Right atrium auricular region (tissue), 2 donors: ENCODE measurements around the gene GNPTAB. TPM values are rescaled to one million over a fixed set of nuclear protein-coding genes. Genes with fewer than 3 reads are reported as not detected.

Experiments used
- DNase-seq: peaks from one replicate; pipeline ENCODE4 v3.0.0-alpha.2; 2019; ENCODE audit warnings: low spot score
- H3K27ac ChIP-seq, 2 donors: fragments of 200-600 bp; sonication (generic); 1 replicate in 1 of 2; 2 replicates in 1 of 2; pipeline ENCODE4 v1.5.1; 2016 to 2019
- H3K27me3 ChIP-seq, 2 donors: fragments of 200-600 bp; sonication (generic); one replicate each; pipeline versions ENCODE4 v1.5.1 to v1.6.0; 2017 to 2019
- H3K36me3 ChIP-seq: fragments of 200-600 bp; sonication (generic); one replicate; pipeline ENCODE4 v1.5.1; 2016
- H3K4me1 ChIP-seq, 2 donors: fragments of 200-600 bp; sonication (generic); one replicate each; pipeline versions ENCODE4 v1.5.1 to v1.6.0; 2017 to 2019
- H3K4me3 ChIP-seq, 2 donors: fragments of 200-600 bp; sonication (generic); 1 replicate in 1 of 2; 2 replicates in 1 of 2; pipeline ENCODE4 v1.5.1; 2017 to 2019; ENCODE audit warnings: mild to moderate bottlenecking in 1 of 2, moderate library complexity in 1 of 2
- H3K9me3 ChIP-seq, 2 donors: fragments of 200-600 bp; sonication (generic); one replicate each; pipeline ENCODE4 v1.5.1; 2019
- CTCF ChIP-seq, 2 donors: fragments of 200-600 bp; sonication (generic); IDR thresholded peaks; one replicate each; pipeline ENCODE4 v1.5.1; 2019; ENCODE audit warnings: antibody characterized with exemption in 2 of 2
- total RNA-seq, 2 donors: library from RNA; depleted of rRNA; stranded (reverse); fragments of >200 nt; gene quantifications; one replicate each; pipeline ENCODE4 v1.1.0, GENCODE V29; 2016

GNPTAB gene
- total RNA-seq, 2 donors from 2014 or later = 25.3 to 32.6 TPM

- Histone ChIP-seq H3K27me3 (no peaks in the 10 kb centered on the region), H3K9me3 (no peaks in the 10 kb centered on the region), H3K27ac (no peak overlapping the region), H3K4me1 (peaks cover 0 to 8% of the 10 kb centered on the region in 2 donors), H3K36me3 (no peaks in the 10 kb centered on the region), H3K4me3 (no peak overlapping the region)
- TF ChIP-seq CTCF (IDR thresholded peaks at IDR 0.05) = no peak
- no peak for DNase-seq
Measured at GRCh38 chr12:101783150-101783549, 47.6 kb downstream of the GNPTAB start.

GRCh38 chr12:101782273-101782731 lies 48.5 kb downstream of the GNPTAB start:
- no peak for DNase-seq
- no peak overlapping the region for H3K4me3 ChIP-seq
- H3K4me1 ChIP-seq = peaks cover 0 to 13% of the 10 kb centered on the region in 2 donors
- no peaks in the 10 kb centered on the region for H3K27me3 ChIP-seq
- H3K9me3 ChIP-seq = no peaks in the 10 kb centered on the region
- no peak for TF ChIP-seq CTCF (IDR thresholded peaks at IDR 0.05)
- no peaks in the 10 kb centered on the region for H3K36me3 ChIP-seq
- H3K27ac ChIP-seq = no peak overlapping the region

- no peaks in the 10 kb centered on the region for H3K36me3 ChIP-seq
- peaks cover 0 to 13% of the 10 kb centered on the region in 2 donors for H3K4me1 ChIP-seq
- no peaks in the 10 kb centered on the region for H3K9me3 ChIP-seq
- H3K27me3 ChIP-seq = no peaks in the 10 kb centered on the region
- H3K27ac ChIP-seq = no peak overlapping the region
- H3K4me3 ChIP-seq = no peak overlapping the region
- no peak for TF ChIP-seq CTCF (IDR thresholded peaks at IDR 0.05)
- no peak for DNase-seq
Measured at GRCh38 chr12:101781834-101782233, 48.9 kb downstream of the GNPTAB start.

- no peaks in the 10 kb centered on the region for H3K27me3 ChIP-seq
- no peak for TF ChIP-seq CTCF (IDR thresholded peaks at IDR 0.05)
- no peak overlapping the region for H3K27ac ChIP-seq
- peaks cover 0 to 13% of the 10 kb centered on the region in 2 donors for H3K4me1 ChIP-seq
- no peaks in the 10 kb centered on the region for H3K9me3 ChIP-seq
- no peak overlapping the region for H3K4me3 ChIP-seq
- DNase-seq = no peak
- no peaks in the 10 kb centered on the region for H3K36me3 ChIP-seq
Measured at GRCh38 chr12:101780599-101780998, 50.2 kb downstream of the GNPTAB start.

GRCh38 chr12:101779626-101780025 lies 51.1 kb downstream of the GNPTAB start:
- H3K4me1 ChIP-seq = peaks cover 0 to 13% of the 10 kb centered on the region in 2 donors
- H3K27me3 ChIP-seq = no peaks in the 10 kb centered on the region
- H3K4me3 ChIP-seq = no peak overlapping the region
- no peaks in the 10 kb centered on the region for H3K9me3 ChIP-seq
- H3K36me3 ChIP-seq = no peaks in the 10 kb centered on the region
- DNase-seq = no peak
- no peak overlapping the region for H3K27ac ChIP-seq
- no peak for TF ChIP-seq CTCF (IDR thresholded peaks at IDR 0.05)

- Histone ChIP-seq H3K9me3 (no peaks in the 10 kb centered on the region), H3K36me3 (no peaks in the 10 kb centered on the region), H3K4me1 (peaks cover 0 to 13% of the 10 kb centered on the region in 2 donors), H3K27me3 (no peaks in the 10 kb centered on the region), H3K27ac (no peak overlapping the region), H3K4me3 (no peak overlapping the region)
- no peak for TF ChIP-seq CTCF (IDR thresholded peaks at IDR 0.05)
- DNase-seq = no peak
Measured at GRCh38 chr12:101779200-101779599, 51.6 kb downstream of the GNPTAB start.
